Measurements from ENCODE around the gene STAP1. TPM values are rescaled to one million over a fixed set of nuclear protein-coding genes. Genes with fewer than 3 reads are reported as not detected.

The STAP1 gene
- total and polyA plus RNA-seq, 2 of the 8 experiments (the other 6 are each of a cell fraction or from before 2014, with no cell fraction given), result not detected

DNA sequence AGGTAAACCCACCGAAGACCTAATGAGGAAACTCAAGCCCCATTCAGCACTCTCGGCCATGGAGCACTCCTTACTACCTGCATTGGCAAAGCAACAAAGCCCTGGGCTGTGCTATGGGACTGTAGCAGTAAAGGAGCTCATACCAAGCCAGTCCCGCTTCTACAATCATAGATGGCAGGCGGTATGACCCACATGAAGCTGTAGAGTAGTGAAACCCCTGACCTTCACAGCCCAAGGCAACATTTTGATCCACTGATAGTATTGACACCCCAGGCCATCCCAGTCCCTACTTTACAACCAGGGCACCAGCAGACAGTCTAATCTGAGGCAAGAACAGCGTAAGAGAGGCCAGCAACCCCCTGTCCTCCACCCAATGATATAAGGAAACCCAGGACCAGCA is 38.4 kb upstream of the STAP1 start:
- peaks cover 0 to 19% of the 10 kb centered on the region in 2 experiments; a peak in 2 of 4 replicates for H3K79me2 ChIP-seq (ENCODE audit: control insufficient read depth in 1 of 2, insufficient read depth in 2 of 2, low read length in 2 of 2)
- no peak overlapping the region for H2AK5ac ChIP-seq (ENCODE audit: low read depth, low read length)
- FAIRE-seq (no peak), DNase-seq (ENCODE audit: low read depth in 1 of 2, low spot score in 2 of 2) (no peak)
- no peak overlapping the region; the same call in 1 of the 2 replicates for H4K8ac ChIP-seq (ENCODE audit: extremely low read depth, insufficient read depth, low read length)
- peaks cover 0 to 4% of the 10 kb centered on the region in 2 experiments for H4K20me1 ChIP-seq (replicated peaks in 1 of 2; ENCODE audit: control insufficient read depth in 1 of 2, insufficient read depth in 2 of 2, low read length in 2 of 2)
- no peak overlapping the region for H3K18ac ChIP-seq (ENCODE audit: extremely low read depth, low read length)
- no peaks in the 10 kb centered on the region for H3K27me3 ChIP-seq (replicated peaks in 1 of 4; ENCODE audit: control insufficient read depth in 3 of 4, extremely low read depth in 1 of 4, insufficient read depth in 3 of 4, low read length in 3 of 4)
- no peak overlapping the region for H2AFZ ChIP-seq (ENCODE audit: low read length)
- H3K4me2 ChIP-seq (ENCODE audit: insufficient read depth in 1 of 2, low read depth in 2 of 2, low read length in 2 of 2), result no peak overlapping the region
- no peak overlapping the region for H3K9ac ChIP-seq (replicated peaks in 1 of 4; ENCODE audit: extremely low read depth in 1 of 4, low read depth in 3 of 4, low read length in 3 of 4)
- no peak overlapping the region for H3K4ac ChIP-seq (replicated peaks; ENCODE audit: insufficient read length, low read depth, low read length)
- 89% methylated on average over 5 of the region's 5 CpGs; no CpG with 5 or more reads in 1 of the 2 experiments for whole genome bisulfite sequencing, 2 experiments (ENCODE audit: extremely low coverage in 1 of 2, insufficient coverage in 1 of 2, insufficient read length in 1 of 2, insufficient replicate concordance in 2 of 2, low coverage in 1 of 2, low lambda C conversion rate in 2 of 2, missing lambda C conversion rate in 1 of 2)
- H3K14ac ChIP-seq (ENCODE audit: insufficient read length), result no peak overlapping the region
- peaks cover 0 to 7% (median 0%) of the 10 kb centered on the region in 4 experiments; a peak in 1 of 8 replicates for H3K36me3 ChIP-seq (ENCODE audit: control insufficient read depth in 2 of 4, insufficient read depth in 4 of 4, low read length in 3 of 4)
- no peak overlapping the region for H2BK5ac ChIP-seq (ENCODE audit: low read depth, low read length)
- H2BK15ac ChIP-seq (ENCODE audit: low read length), result no peak overlapping the region
- H3K79me1 ChIP-seq (ENCODE audit: low read depth, low read length), result no peaks in the 10 kb centered on the region
- H3K27ac ChIP-seq (ENCODE audit: low read depth, low read length), result no peak overlapping the region
- ChIA-PET CTCF (ENCODE audit: partially characterized antibody) (no interaction called here), POLR2A (ENCODE audit: partially characterized antibody) (interaction anchor here (1.3 kb wide), 1 partner anchor 18 kb away, joined by 3 read pairs; no protein-coding TSS in a partner anchor)
- no peak for TF ChIP-seq KDM1A (IDR thresholded peaks at IDR 0.05; ENCODE audit: borderline replicate concordance, low read length)
- TF ChIP-seq MAX (IDR thresholded peaks at IDR 0.05), result no peak
- TF ChIP-seq TAF7 (optimal IDR thresholded peaks at IDR 0.05; ENCODE audit: borderline replicate concordance, low read depth, low read length), result no peak
- TF ChIP-seq POLR2AphosphoS5 (IDR thresholded peaks at IDR 0.05; ENCODE audit: low read depth, low read length), result no peak
- TF ChIP-seq CBX8 (IDR thresholded peaks at IDR 0.05; ENCODE audit: borderline replicate concordance, low read depth, low read length), result no peak
- TF ChIP-seq SP2 (IDR thresholded peaks at IDR 0.05; ENCODE audit: low read length), result no peak
- no peak for TF ChIP-seq KDM4A (IDR thresholded peaks at IDR 0.05; ENCODE audit: low read depth, low read length, severe bottlenecking)
- TF ChIP-seq NANOG (IDR thresholded peaks at IDR 0.05; ENCODE audit: insufficient read depth, low read depth, low read length, poor library complexity, severe bottlenecking), result no peak
- TF ChIP-seq POLR2A (IDR thresholded peaks at IDR 0.05; ENCODE audit: control extremely low read depth in 1 of 2, low read depth in 2 of 2, low read length in 2 of 2), result no peak
- H3K56ac ChIP-seq (replicated peaks; ENCODE audit: insufficient read length, low read depth, low read length), result no peak overlapping the region
- no peak overlapping the region for H2BK20ac ChIP-seq (ENCODE audit: low read length)
- H3K9me3 ChIP-seq (ENCODE audit: insufficient read depth in 2 of 2, low read depth in 1 of 2, low read length in 1 of 2), result no peaks in the 10 kb centered on the region
- H2BK12ac ChIP-seq (ENCODE audit: low read depth, low read length), result no peak overlapping the region
- no peaks in the 10 kb centered on the region for H3K23me2 ChIP-seq (ENCODE audit: low read depth, low read length)
- H4K91ac ChIP-seq (replicated peaks; ENCODE audit: insufficient read length, low read length), result no peak overlapping the region
- H3K4me3 ChIP-seq (ENCODE audit: extremely low read depth in 1 of 4, insufficient read depth in 2 of 4, low read depth in 3 of 4, low read length in 4 of 4), result no peak overlapping the region
- no peaks in the 10 kb centered on the region for H3K4me1 ChIP-seq (replicated peaks in 1 of 4; ENCODE audit: control insufficient read depth in 3 of 4, insufficient read depth in 4 of 4, low read length in 3 of 4)
- H4K5ac ChIP-seq (ENCODE audit: insufficient read length, low read depth, low read length), result no peak overlapping the region
- no peak overlapping the region for H3K23ac ChIP-seq (ENCODE audit: insufficient read length)
- H2BK120ac ChIP-seq (replicated peaks; ENCODE audit: low read depth, low read length), result no peak overlapping the region

Measured in H1 (cell line).